ENCODE results near the gene KDM7A. TPM values are rescaled to one million over a fixed set of nuclear protein-coding genes. Genes with fewer than 3 reads are reported as not detected.

The KDM7A gene
- total and polyA plus RNA-seq, 2 of the 8 experiments (the other 6 are each of a cell fraction or from before 2014, with no cell fraction given): 2.2 to 12.5 TPM

- H2BK15ac ChIP-seq (ENCODE audit: low read length): no peak overlapping the region
- H4K91ac ChIP-seq (replicated peaks; ENCODE audit: insufficient read length, low read length): no peak overlapping the region
- no peaks in the 10 kb centered on the region for H3K79me1 ChIP-seq (ENCODE audit: low read depth, low read length)
- no peak overlapping the region for H2BK5ac ChIP-seq (ENCODE audit: low read depth, low read length)
- peaks cover 0 to 20% of the 10 kb centered on the region in 2 experiments; a peak in 1 of 4 replicates for H3K79me2 ChIP-seq (ENCODE audit: control insufficient read depth in 1 of 2, insufficient read depth in 2 of 2, low read length in 2 of 2)
- H3K56ac ChIP-seq (replicated peaks; ENCODE audit: insufficient read length, low read depth, low read length): no peak overlapping the region
- H3K4me2 ChIP-seq (ENCODE audit: insufficient read depth in 1 of 2, low read depth in 2 of 2, low read length in 2 of 2): no peak overlapping the region
- no peak overlapping the region for H2AK5ac ChIP-seq (ENCODE audit: low read depth, low read length)
- no peaks in the 10 kb centered on the region for H3K27me3 ChIP-seq (replicated peaks in 1 of 4; ENCODE audit: control insufficient read depth in 3 of 4, extremely low read depth in 1 of 4, insufficient read depth in 3 of 4, low read length in 3 of 4)
- no peak overlapping the region for H2BK12ac ChIP-seq (ENCODE audit: low read depth, low read length)
- H2AFZ ChIP-seq (ENCODE audit: low read length): no peak overlapping the region
- peak; percentile 24 for FAIRE-seq
- peaks cover 0 to 3% (median 0%) of the 10 kb centered on the region in 4 experiments; a peak in 1 of 7 replicates for H3K4me1 ChIP-seq (replicated peaks in 1 of 4; ENCODE audit: control insufficient read depth in 3 of 4, insufficient read depth in 4 of 4, low read length in 3 of 4)
- TF ChIP-seq MAFK (IDR thresholded peaks at IDR 0.05; ENCODE audit: low read depth, low read length) (peak; percentile 31), BRCA1 (IDR thresholded peaks at IDR 0.05; ENCODE audit: low read depth, low read length) (no peak)
- no peak overlapping the region for H2BK20ac ChIP-seq (ENCODE audit: low read length)
- ChIA-PET CTCF (ENCODE audit: partially characterized antibody) (interaction anchor here (1.2 kb wide), 1 partner anchor 181 kb away, joined by 4 read pairs; no protein-coding TSS in a partner anchor), POLR2A (ENCODE audit: partially characterized antibody) (no interaction called here)
- H3K9me3 ChIP-seq (ENCODE audit: insufficient read depth in 2 of 2, low read depth in 1 of 2, low read length in 1 of 2): no peaks in the 10 kb centered on the region
- H3K4me3 ChIP-seq (ENCODE audit: extremely low read depth in 1 of 4, insufficient read depth in 2 of 4, low read depth in 3 of 4, low read length in 4 of 4): no peak overlapping the region
- H3K23me2 ChIP-seq (ENCODE audit: low read depth, low read length): no peaks in the 10 kb centered on the region; the same call in 1 of the 2 replicates
- no peak overlapping the region for H3K14ac ChIP-seq (ENCODE audit: insufficient read length)
- H4K20me1 ChIP-seq (replicated peaks in 1 of 2; ENCODE audit: control insufficient read depth in 1 of 2, insufficient read depth in 2 of 2, low read length in 2 of 2): peaks cover 1 to 4% of the 10 kb centered on the region in 2 experiments
- no peak overlapping the region for H3K4ac ChIP-seq (replicated peaks; ENCODE audit: insufficient read length, low read depth, low read length)
- no peak overlapping the region for H3K27ac ChIP-seq (ENCODE audit: low read depth, low read length)
- no peak for DNase-seq (ENCODE audit: low read depth in 1 of 2, low spot score in 2 of 2)
- no peak overlapping the region for H3K18ac ChIP-seq (ENCODE audit: extremely low read depth, low read length)
- 85% methylated on average over 4 of the region's 4 CpGs; no CpG with 5 or more reads in 1 of the 2 experiments for WGBS, 2 experiments (ENCODE audit: extremely low coverage in 1 of 2, insufficient coverage in 1 of 2, insufficient read length in 1 of 2, insufficient replicate concordance in 2 of 2, low coverage in 1 of 2, low lambda C conversion rate in 2 of 2, missing lambda C conversion rate in 1 of 2)
- no peaks in the 10 kb centered on the region for H3K36me3 ChIP-seq (ENCODE audit: control insufficient read depth in 2 of 4, insufficient read depth in 4 of 4, low read length in 3 of 4)
- no peak overlapping the region for H3K23ac ChIP-seq (ENCODE audit: insufficient read length)
- H4K5ac ChIP-seq (ENCODE audit: insufficient read length, low read depth, low read length): no peak overlapping the region
- H3K9ac ChIP-seq (replicated peaks in 1 of 4; ENCODE audit: extremely low read depth in 1 of 4, low read depth in 3 of 4, low read length in 3 of 4): no peak overlapping the region
- no peak overlapping the region for H4K8ac ChIP-seq (ENCODE audit: extremely low read depth, insufficient read depth, low read length)
- H2BK120ac ChIP-seq (replicated peaks; ENCODE audit: low read depth, low read length): no peak overlapping the region
Observed at GRCh38 chr7:140146574-140146973, 30.2 kb downstream of the KDM7A start.
